ENCODE data around the gene PHLDA1.
"Not testable (repeated sequence)": the region's sequence is repeated elsewhere in the genome, so short reads cannot be mapped to it uniquely, and the experiment has no call there.

Gene PHLDA1

GRCh38 chr12:75986001-75986746 lies 45.4 kb downstream of the PHLDA1 start:
- TF ChIP-seq, protein P1, sequence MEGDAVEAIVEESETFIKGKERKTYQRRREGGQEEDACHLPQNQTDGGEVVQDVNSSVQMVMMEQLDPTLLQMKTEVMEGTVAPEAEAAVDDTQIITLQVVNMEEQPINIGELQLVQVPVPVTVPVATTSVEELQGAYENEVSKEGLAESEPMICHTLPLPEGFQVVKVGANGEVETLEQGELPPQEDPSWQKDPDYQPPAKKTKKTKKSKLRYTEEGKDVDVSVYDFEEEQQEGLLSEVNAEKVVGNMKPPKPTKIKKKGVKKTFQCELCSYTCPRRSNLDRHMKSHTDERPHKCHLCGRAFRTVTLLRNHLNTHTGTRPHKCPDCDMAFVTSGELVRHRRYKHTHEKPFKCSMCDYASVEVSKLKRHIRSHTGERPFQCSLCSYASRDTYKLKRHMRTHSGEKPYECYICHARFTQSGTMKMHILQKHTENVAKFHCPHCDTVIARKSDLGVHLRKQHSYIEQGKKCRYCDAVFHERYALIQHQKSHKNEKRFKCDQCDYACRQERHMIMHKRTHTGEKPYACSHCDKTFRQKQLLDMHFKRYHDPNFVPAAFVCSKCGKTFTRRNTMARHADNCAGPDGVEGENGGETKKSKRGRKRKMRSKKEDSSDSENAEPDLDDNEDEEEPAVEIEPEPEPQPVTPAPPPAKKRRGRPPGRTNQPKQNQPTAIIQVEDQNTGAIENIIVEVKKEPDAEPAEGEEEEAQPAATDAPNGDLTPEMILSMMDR (IDR thresholded peaks at IDR 0.05), result no peak
- no peak for DNase-seq (ENCODE audit: low spot score)
- no peak overlapping the region for H3K4me3 ChIP-seq

GRCh38 chr12:75985566-75985965 lies 46.0 kb downstream of the PHLDA1 start:
- TF ChIP-seq, protein P1 (IDR thresholded peaks at IDR 0.05), result no peak
- H3K4me3 ChIP-seq, result no peak overlapping the region
- H3K27ac ChIP-seq, result no peak overlapping the region
- no peak for DNase-seq (ENCODE audit: low spot score)

More at GRCh38 chr12:75986001-75986746, 45.4 kb downstream of the PHLDA1 start:
- no peak overlapping the region for H3K27ac ChIP-seq

GRCh38 chr12:75984577-75985182 lies 46.9 kb downstream of the PHLDA1 start:
- H3K27ac ChIP-seq, result no peak overlapping the region
- TF ChIP-seq, protein P1 (IDR thresholded peaks at IDR 0.05), result no peak
- H3K4me3 ChIP-seq, result no peak overlapping the region
- DNase-seq (ENCODE audit: low spot score), result no peak

GRCh38 chr12:75983851-75984250 lies 47.7 kb downstream of the PHLDA1 start:
- H3K27ac ChIP-seq, result peak overlapping the region in 1 of 2 donors; percentile 49
- not testable (repeated sequence) for DNase-seq (ENCODE audit: low spot score); H3K4me3 ChIP-seq

DNA sequence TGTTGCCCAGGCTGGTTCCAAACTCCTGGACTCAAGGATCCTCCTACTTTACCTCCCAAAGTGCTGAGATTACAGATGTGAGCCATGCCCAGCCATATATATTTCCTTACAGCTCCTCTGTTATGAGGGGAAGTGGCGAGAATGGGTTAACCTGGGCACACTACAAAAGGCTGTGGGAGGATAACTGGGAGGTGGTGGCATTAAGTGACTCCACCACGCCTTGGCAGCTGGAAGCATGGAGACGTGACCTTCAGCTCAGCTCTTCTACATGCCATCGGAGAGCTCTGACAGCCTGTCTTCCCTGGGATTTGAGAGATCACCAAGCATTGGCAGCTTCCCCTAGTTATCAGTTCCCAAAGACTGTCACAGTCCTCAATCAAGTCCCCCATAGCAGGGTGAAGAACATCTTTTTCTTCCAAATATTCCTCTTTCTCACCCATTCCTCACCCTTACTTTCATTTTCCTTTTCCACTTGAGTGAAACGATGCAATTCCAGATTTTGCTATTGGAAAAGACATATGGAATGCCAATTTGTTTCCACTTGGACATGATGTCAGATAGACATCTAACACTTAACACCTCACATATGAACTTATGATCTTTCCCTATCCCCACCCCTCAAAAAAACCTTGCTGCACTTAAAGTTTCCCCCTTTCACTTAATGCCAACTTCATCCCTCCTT lies 48.5 kb downstream of the PHLDA1 start:
- H3K27ac ChIP-seq, result peak overlapping the region; percentile 49 to 52
- no peak for DNase-seq (ENCODE audit: low spot score)
- TF ChIP-seq, protein P1 (IDR thresholded peaks at IDR 0.05), result no peak
- H3K4me3 ChIP-seq, result peak overlapping the region; percentile 64

GRCh38 chr12:75982169-75982564 lies 49.4 kb downstream of the PHLDA1 start:
- DNase-seq (ENCODE audit: low spot score), result no peak

More at GRCh38 chr12:75982169-75982564, 49.4 kb downstream of the PHLDA1 start:
- H3K27ac ChIP-seq, result peak overlapping the region in 1 of 2 donors; percentile 52
- TF ChIP-seq, protein P1 (IDR thresholded peaks at IDR 0.05), result no peak
- no peak overlapping the region for H3K4me3 ChIP-seq
